Measurements from ENCODE around the gene WDR31.

The WDR31 gene

GRCh38 chr9:113364951-113365350 lies 24.9 kb upstream of the WDR31 start:
- no peak for TF ChIP-seq CTCF (IDR thresholded peaks at IDR 0.05; ENCODE audit: control insufficient read depth, insufficient read depth, low read depth, low read length, missing control alignments)
- no peak for DNase-seq (ENCODE audit: low read depth)
- H3K4me3 ChIP-seq (ENCODE audit: control insufficient read depth, low read depth, low read length), result no peak overlapping the region

- no peak for TF ChIP-seq CTCF (IDR thresholded peaks at IDR 0.05; ENCODE audit: control insufficient read depth, insufficient read depth, low read depth, low read length, missing control alignments)
- DNase-seq (ENCODE audit: low read depth), result no peak
- no peak overlapping the region for H3K4me3 ChIP-seq (ENCODE audit: control insufficient read depth, low read depth, low read length)
Observed at GRCh38 chr9:113363336-113363735, 23.3 kb upstream of the WDR31 start.

DNA sequence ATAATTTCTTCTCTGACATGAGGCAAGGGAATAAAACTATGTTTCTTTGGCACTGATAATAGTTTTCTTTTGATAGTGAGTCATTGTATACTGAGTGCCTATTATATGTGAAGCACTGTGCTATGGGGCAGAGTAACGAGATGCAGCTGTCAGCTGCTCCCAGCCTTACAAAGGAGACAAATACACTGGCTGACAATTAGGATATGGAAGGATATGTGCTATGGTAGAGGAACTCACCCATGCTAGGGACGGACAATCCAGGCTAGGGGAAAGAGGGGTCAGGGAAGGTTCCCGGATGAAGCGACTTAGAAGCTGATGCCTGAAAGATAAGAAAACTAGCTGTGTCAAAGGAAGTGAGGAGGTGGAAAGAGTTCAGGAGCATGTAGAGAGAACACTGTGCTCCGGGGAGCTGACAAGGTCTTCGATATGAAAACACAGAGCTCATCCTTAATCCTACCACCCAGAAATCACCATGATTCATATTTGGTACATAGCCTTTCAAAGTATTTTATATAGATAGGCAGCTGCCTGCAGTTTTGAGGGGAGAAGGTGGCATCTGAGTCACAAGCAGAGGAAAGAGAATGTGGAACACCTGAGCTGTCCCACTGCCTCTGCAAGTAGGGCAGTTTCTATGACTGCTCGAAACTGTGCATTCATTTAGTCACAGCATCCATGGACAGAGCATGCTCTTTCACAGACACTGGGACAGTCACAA lies 21.4 kb upstream of the WDR31 start:
- TF ChIP-seq CTCF (IDR thresholded peaks at IDR 0.05; ENCODE audit: control insufficient read depth, insufficient read depth, low read depth, low read length, missing control alignments), result no peak
- H3K4me3 ChIP-seq (ENCODE audit: control insufficient read depth, low read depth, low read length), result no peak overlapping the region
- DNase-seq (ENCODE audit: low read depth), result peak; percentile 21

- H3K4me3 ChIP-seq (ENCODE audit: control insufficient read depth, low read depth, low read length), result no peak overlapping the region
- no peak for TF ChIP-seq CTCF (IDR thresholded peaks at IDR 0.05; ENCODE audit: control insufficient read depth, insufficient read depth, low read depth, low read length, missing control alignments)
- DNase-seq (ENCODE audit: low read depth), result no peak
Observed at GRCh38 chr9:113360242-113360842, 20.3 kb upstream of the WDR31 start.

GRCh38 chr9:113359385-113359784 lies 19.3 kb upstream of the WDR31 start:
- DNase-seq (ENCODE audit: low read depth), result no peak
- H3K4me3 ChIP-seq (ENCODE audit: control insufficient read depth, low read depth, low read length), result no peak overlapping the region
- no peak for TF ChIP-seq CTCF (IDR thresholded peaks at IDR 0.05; ENCODE audit: control insufficient read depth, insufficient read depth, low read depth, low read length, missing control alignments)

DNA sequence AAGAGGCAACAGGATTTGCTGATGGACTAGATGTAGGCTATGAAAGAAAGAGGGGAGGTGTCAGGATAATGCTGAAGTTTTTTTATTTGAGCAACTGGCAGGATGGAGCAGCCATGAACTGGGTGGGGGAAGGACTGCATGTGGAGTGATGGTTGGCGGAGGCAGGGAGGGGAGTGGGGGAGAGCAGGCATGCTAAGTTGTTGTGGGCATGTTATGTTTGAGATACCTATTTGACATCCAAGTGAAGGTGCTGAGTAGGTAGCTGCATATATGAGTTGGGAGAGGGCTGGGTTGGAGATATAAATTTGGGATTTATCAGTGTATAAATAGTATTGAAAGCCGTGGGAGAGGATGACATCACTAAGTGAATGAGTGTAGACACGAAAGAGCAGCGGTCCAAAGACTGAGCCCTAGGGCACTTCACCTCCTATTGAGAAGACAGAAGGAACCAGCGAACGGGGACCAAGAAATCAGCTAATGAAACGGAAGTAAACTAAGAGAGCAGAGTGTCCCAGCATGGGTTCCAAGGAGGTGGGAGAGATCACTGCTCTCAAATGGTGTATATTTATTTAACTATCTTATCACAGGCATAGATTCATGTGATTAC lies 16.7 kb upstream of the WDR31 start:
- no peak for DNase-seq (ENCODE audit: low read depth)
- H3K4me3 ChIP-seq (ENCODE audit: control insufficient read depth, low read depth, low read length), result no peak overlapping the region
- no peak for TF ChIP-seq CTCF (IDR thresholded peaks at IDR 0.05; ENCODE audit: control insufficient read depth, insufficient read depth, low read depth, low read length, missing control alignments)
